Raji (cell line): ENCODE results near the gene NPY4R2.
"Not testable (repeated sequence)": the region's sequence is repeated elsewhere in the genome, so short reads cannot be mapped to it uniquely, and the experiment has no call there.

Source experiments
- POLR2A ChIP-seq: IDR thresholded peaks from 2 replicates; pipeline ENCODE4 v1.6.1; 2011; ENCODE audit warnings: low read depth, low read length, control low read depth; ENCODE audit not compliant: insufficient read depth

Gene NPY4R2

GRCh38 chr10:47918475-47918874, at the start of gene NPY4R2:
TSS of gene NPY4R2 (plus strand) at chr10:47918662. CDS start at chr10:47921988, 3,326 bp downstream.
- not testable (repeated sequence) for TF ChIP-seq POLR2A
